NCI-H510A treated with DMSO at 0.1 percent for 48 hours (cell line): ENCODE results near the gene FSTL1.

Experiments used
- DNase-seq: peaks from one replicate; lab custom pipeline; 2025; lab: John Stamatoyannopoulos, UW

The FSTL1 gene

GRCh38 chr3:120450600-120451271 is at the start of gene FSTL1:
TSS of gene FSTL1 (minus strand) at chr3:120450992. CDS start at chr3:120450746, 246 bp downstream.
- DNase-seq, result no peak

- no peak for DNase-seq
These were observed 48.0 kb upstream of the FSTL1 start for GRCh38 chr3:120498556-120499346.

- DNase-seq, result no peak
These were observed 47.0 kb upstream of the FSTL1 start for GRCh38 chr3:120497818-120498217.

GRCh38 chr3:120497336-120497735 is 46.5 kb upstream of the FSTL1 start:
- DNase-seq, result no peak

- no peak for DNase-seq
These were observed 45.6 kb upstream of the FSTL1 start for GRCh38 chr3:120496278-120497002.

- no peak for DNase-seq
These were observed 45.0 kb upstream of the FSTL1 start for GRCh38 chr3:120495809-120496208.

- DNase-seq, result no peak
These were observed 41.3 kb upstream of the FSTL1 start for GRCh38 chr3:120492103-120492502.

GRCh38 chr3:120489421-120489820 is 38.6 kb upstream of the FSTL1 start:
- no peak for DNase-seq

- no peak for DNase-seq
These were observed 37.5 kb upstream of the FSTL1 start for GRCh38 chr3:120488296-120488695.

GRCh38 chr3:120487191-120487650 is 36.4 kb upstream of the FSTL1 start:
- no peak for DNase-seq

- no peak for DNase-seq
These were observed 30.3 kb upstream of the FSTL1 start for GRCh38 chr3:120481081-120481480.

GRCh38 chr3:120477781-120478180 is 27.0 kb upstream of the FSTL1 start:
- no peak for DNase-seq

GRCh38 chr3:120475722-120476377 is 25.1 kb upstream of the FSTL1 start:
- no peak for DNase-seq

GRCh38 chr3:120473896-120474675 is 23.3 kb upstream of the FSTL1 start:
- DNase-seq, result no peak

- no peak for DNase-seq
These were observed 22.6 kb upstream of the FSTL1 start for GRCh38 chr3:120473389-120473788.

- no peak for DNase-seq
These were observed 21.5 kb upstream of the FSTL1 start for GRCh38 chr3:120472121-120472844.

- no peak for DNase-seq
These were observed 20.9 kb upstream of the FSTL1 start for GRCh38 chr3:120471643-120472042.

GRCh38 chr3:120470870-120471269 is 20.1 kb upstream of the FSTL1 start:
- no peak for DNase-seq

GRCh38 chr3:120469882-120470301 is 19.1 kb upstream of the FSTL1 start:
- no peak for DNase-seq

GRCh38 chr3:120469440-120469839 is 18.6 kb upstream of the FSTL1 start:
- DNase-seq, result no peak
